Gastrocnemius medialis (tissue), 4 donors: Measurements from ENCODE around the gene CHAC1.

Experiments used
- POLR2A ChIP-seq, 2 donors: fragments of 450-650 bp; IDR thresholded peaks; one replicate each; pipeline ENCODE4 v1.6.1; 2017; ENCODE audit warnings: antibody characterized with exemption in 2 of 2, mild to moderate bottlenecking in 2 of 2, moderate library complexity in 2 of 2
- TF ChIP-seq, protein P1 (sequence below), 5 experiments: fragments of 450-650 bp in 3 of 5; fragments of 200-600 bp in 2 of 5; sonication (generic) in 2 of 5; IDR thresholded peaks in 4 of 5; conservative IDR thresholded peaks in 1 of 5; 1 replicate in 4 of 5; 2 replicates in 1 of 5; pipeline ENCODE4 v1.5.1; 2016 to 2019; ENCODE audit warnings: antibody characterized with exemption in 5 of 5, mild to moderate bottlenecking in 3 of 5, moderate library complexity in 3 of 5

DNA sequence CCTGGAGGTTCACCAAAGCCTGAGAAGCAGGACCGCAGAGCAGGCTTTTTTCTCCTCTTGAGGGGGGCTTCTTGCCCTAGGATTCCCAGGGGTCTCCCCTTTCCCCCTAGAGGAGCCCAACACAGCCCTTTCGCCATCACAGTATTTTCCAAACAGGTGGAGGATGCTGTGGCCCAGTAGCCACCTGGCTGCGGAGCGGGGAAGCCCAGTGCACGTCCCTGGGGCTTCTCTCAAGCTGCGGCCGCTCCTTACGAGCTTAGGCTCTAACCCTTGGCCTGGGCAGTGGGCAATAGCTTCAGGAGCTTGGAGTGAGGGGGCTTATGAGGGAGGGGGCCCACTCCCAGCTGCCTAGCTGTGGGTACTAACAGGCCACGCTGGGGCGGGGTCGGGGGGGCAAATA, 35.7 kb upstream of the CHAC1 start:
- TF ChIP-seq, protein P1, sequence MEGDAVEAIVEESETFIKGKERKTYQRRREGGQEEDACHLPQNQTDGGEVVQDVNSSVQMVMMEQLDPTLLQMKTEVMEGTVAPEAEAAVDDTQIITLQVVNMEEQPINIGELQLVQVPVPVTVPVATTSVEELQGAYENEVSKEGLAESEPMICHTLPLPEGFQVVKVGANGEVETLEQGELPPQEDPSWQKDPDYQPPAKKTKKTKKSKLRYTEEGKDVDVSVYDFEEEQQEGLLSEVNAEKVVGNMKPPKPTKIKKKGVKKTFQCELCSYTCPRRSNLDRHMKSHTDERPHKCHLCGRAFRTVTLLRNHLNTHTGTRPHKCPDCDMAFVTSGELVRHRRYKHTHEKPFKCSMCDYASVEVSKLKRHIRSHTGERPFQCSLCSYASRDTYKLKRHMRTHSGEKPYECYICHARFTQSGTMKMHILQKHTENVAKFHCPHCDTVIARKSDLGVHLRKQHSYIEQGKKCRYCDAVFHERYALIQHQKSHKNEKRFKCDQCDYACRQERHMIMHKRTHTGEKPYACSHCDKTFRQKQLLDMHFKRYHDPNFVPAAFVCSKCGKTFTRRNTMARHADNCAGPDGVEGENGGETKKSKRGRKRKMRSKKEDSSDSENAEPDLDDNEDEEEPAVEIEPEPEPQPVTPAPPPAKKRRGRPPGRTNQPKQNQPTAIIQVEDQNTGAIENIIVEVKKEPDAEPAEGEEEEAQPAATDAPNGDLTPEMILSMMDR (IDR thresholded peaks at IDR 0.05 in 4 of 5, conservative IDR thresholded peaks at IDR 0.05 in 1 of 5) = no peak
- TF ChIP-seq POLR2A (IDR thresholded peaks at IDR 0.05) = no peak
